IMR-90 (cell line): ENCODE results near the gene TMEM92. TPM values are rescaled to one million over a fixed set of nuclear protein-coding genes. Genes with fewer than 3 reads are reported as not detected.

ENCODE experiments used
- ATAC-seq: fragments of 200-7000 bp; cut with Tn5 transposase; 2 replicates; pipeline ENCODE4 v1.9.1; 2020; ENCODE audit warnings: low read depth, mild to moderate bottlenecking, moderate library complexity
- BruUV-seq: library from RNA; stranded (reverse); fragments of 400-500 nt; replicated peaks from 2 replicates; lab custom pipeline; 2021; lab: Mats Ljungman, UMichigan
- CTCF ChIA-PET: fragments of 300-600 bp; formaldehyde crosslinking; extraction: SDS; loops from one replicate; lab custom pipeline; 2021; ENCODE audit warnings: antibody characterized with exemption; lab: Yijun Ruan, JAX
- POLR2A ChIA-PET: fragments of 300-600 bp; sonication (Branson Sonifier 250); formaldehyde crosslinking; loops from one replicate; lab custom pipeline; 2022; ENCODE audit warnings: antibody characterized with exemption; ENCODE audit not compliant: unreplicated experiment; lab: Charles Lee
- DNase-seq: peaks from one replicate; pipeline ENCODE4 v3.0.0; 2013
- H2AFZ ChIP-seq: replicated peaks from 2 replicates; pipeline ENCODE3; 2013; ENCODE audit warnings: low read length, mild to moderate bottlenecking; ENCODE audit not compliant: poor library complexity
- H2AK5ac ChIP-seq: 2 replicates; pipeline ENCODE4 v1.6.1; 2013; ENCODE audit warnings: low read depth, low read length, inconsistent platforms
- H2AK9ac ChIP-seq: replicated peaks from 2 replicates; pipeline ENCODE3; 2013; ENCODE audit warnings: mild to moderate bottlenecking, low read depth, low read length, moderate library complexity; ENCODE audit not compliant: poor library complexity
- H2BK120ac ChIP-seq: 2 replicates; pipeline ENCODE4 v1.6.1; 2013; ENCODE audit warnings: low read depth, low read length, inconsistent platforms
- H2BK15ac ChIP-seq: 3 replicates; pipeline ENCODE4 v1.6.1; 2013; ENCODE audit warnings: low read depth, low read length, inconsistent platforms
- H2BK20ac ChIP-seq: 2 replicates; pipeline ENCODE4 v1.6.1; 2013; ENCODE audit warnings: low read depth, mild to moderate bottlenecking, inconsistent platforms, low read length, moderate library complexity
- H2BK5ac ChIP-seq: 2 replicates; pipeline ENCODE4 v1.6.1; 2013; ENCODE audit warnings: mild to moderate bottlenecking, low read depth, low read length, inconsistent platforms; ENCODE audit not compliant: poor library complexity, severe bottlenecking
- H3K14ac ChIP-seq: replicated peaks from 2 replicates; pipeline ENCODE4 v1.6.1; 2013; ENCODE audit warnings: low read depth, low read length, inconsistent platforms
- H3K18ac ChIP-seq: 2 replicates; pipeline ENCODE4 v1.6.1; 2013; ENCODE audit warnings: low read depth, low read length, control low read depth
- H3K23ac ChIP-seq: 2 replicates; pipeline ENCODE4 v1.6.1; 2013; ENCODE audit warnings: low read depth, low read length, inconsistent platforms
- H3K27ac ChIP-seq: 2 replicates; pipeline ENCODE4 v1.5.1; 2013; ENCODE audit warnings: mild to moderate bottlenecking, control low read depth, low read length; ENCODE audit not compliant: insufficient read depth
- H3K27me3 ChIP-seq: 2 replicates; pipeline ENCODE4 v1.6.1; 2013; ENCODE audit warnings: low read length; ENCODE audit not compliant: control insufficient read depth, insufficient read depth
- H3K36me3 ChIP-seq: 2 replicates; pipeline ENCODE4 v1.6.1; 2013; ENCODE audit warnings: low read length, mixed read lengths; ENCODE audit not compliant: control insufficient read depth, insufficient read depth
- H3K4ac ChIP-seq: 2 replicates; pipeline ENCODE4 v1.6.1; 2013; ENCODE audit warnings: low read depth, low read length, inconsistent platforms
- H3K4me1 ChIP-seq: 2 replicates; pipeline ENCODE4 v1.6.1; 2013; ENCODE audit warnings: low read length, mixed read lengths; ENCODE audit not compliant: control insufficient read depth, insufficient read depth
- H3K4me2 ChIP-seq: 2 replicates; pipeline ENCODE4 v1.6.1; 2013; ENCODE audit warnings: low read depth, mild to moderate bottlenecking, control low read depth, low read length, moderate library complexity
- H3K4me3 ChIP-seq: 2 replicates; pipeline ENCODE4 v1.5.1; 2013; ENCODE audit warnings: low read depth, mild to moderate bottlenecking, control low read depth, low read length, moderate library complexity; ENCODE audit not compliant: insufficient read depth
- H3K56ac ChIP-seq: 2 replicates; pipeline ENCODE4 v1.6.1; 2013; ENCODE audit warnings: low read length, inconsistent platforms; ENCODE audit not compliant: insufficient read depth; ENCODE audit errors: extremely low read depth
- H3K79me1 ChIP-seq, 2 experiments: 2 replicates each; pipeline ENCODE4 v1.6.1; 2013; ENCODE audit warnings: low read length in 2 of 2, inconsistent platforms in 1 of 2, low read depth in 1 of 2
- H3K9ac ChIP-seq: 2 replicates; pipeline ENCODE4 v1.6.1; 2013; ENCODE audit warnings: low read depth, low read length, control low read depth
- H3K9me1 ChIP-seq: 2 replicates; pipeline ENCODE4 v1.6.1; 2013; ENCODE audit warnings: low read length, inconsistent platforms; ENCODE audit not compliant: insufficient read depth
- H3K9me3 ChIP-seq: 2 replicates; pipeline ENCODE4 v1.6.1; 2013; ENCODE audit warnings: low read length; ENCODE audit not compliant: control insufficient read depth, insufficient read depth
- H4K20me1 ChIP-seq: 2 replicates; pipeline ENCODE4 v1.6.1; 2013; ENCODE audit warnings: low read length, inconsistent platforms; ENCODE audit not compliant: insufficient read depth
- H4K5ac ChIP-seq: 2 replicates; pipeline ENCODE4 v1.6.1; 2013; ENCODE audit warnings: mild to moderate bottlenecking, low read depth, low read length, control low read depth
- H4K8ac ChIP-seq, 2 experiments: 2 replicates each; pipeline ENCODE4 v1.6.1; 2013; ENCODE audit warnings: low read depth in 2 of 2, low read length in 2 of 2, control low read depth in 1 of 2, inconsistent platforms in 1 of 2
- H4K91ac ChIP-seq: 2 replicates; pipeline ENCODE4 v1.6.1; 2013; ENCODE audit warnings: low read depth, low read length, inconsistent platforms; ENCODE audit not compliant: insufficient read depth
- CEBPB ChIP-seq: IDR thresholded peaks from 2 replicates; pipeline ENCODE4 v1.6.1; 2012; ENCODE audit warnings: low read depth, low read length, improper control_type of control experiment
- CHD1 ChIP-seq: IDR thresholded peaks from 2 replicates; pipeline ENCODE4 v1.6.1; 2012; ENCODE audit warnings: low read depth, low read length, improper control_type of control experiment
- FOS ChIP-seq: fragments of 150-350 bp; IDR thresholded peaks from 2 replicates; pipeline ENCODE4 v1.6.1; 2016; ENCODE audit warnings: low read depth, low read length
- MXI1 ChIP-seq: IDR thresholded peaks from 2 replicates; pipeline ENCODE4 v1.6.1; 2012; ENCODE audit warnings: low read depth, mild to moderate bottlenecking, low read length, moderate library complexity, borderline replicate concordance
- POLR2A ChIP-seq: IDR thresholded peaks from 2 replicates; pipeline ENCODE4 v1.6.1; 2012; ENCODE audit warnings: mild to moderate bottlenecking, low read depth, low read length
- RAD21 ChIP-seq: IDR thresholded peaks from 2 replicates; pipeline ENCODE4 v1.6.1; 2012; ENCODE audit warnings: low read length, improper control_type of control experiment
- RCOR1 ChIP-seq: IDR thresholded peaks from 2 replicates; pipeline ENCODE4 v1.6.1; 2012; ENCODE audit warnings: mild to moderate bottlenecking, low read length, improper control_type of control experiment; ENCODE audit not compliant: insufficient replicate concordance
- RFX5 ChIP-seq: IDR thresholded peaks from 2 replicates; pipeline ENCODE4 v1.8.0; 2012; ENCODE audit warnings: low read depth, mild to moderate bottlenecking, low read length, moderate library complexity
- SMC3 ChIP-seq: fragments of 150-350 bp; IDR thresholded peaks from 2 replicates; pipeline ENCODE4 v1.6.1; 2016; ENCODE audit warnings: low read depth, mild to moderate bottlenecking, antibody characterized with exemption, low read length, moderate library complexity
- WGBS, 2 experiments: methylation state at CpG; one replicate each; pipeline versions ENCODE4 v1.1.5 to v1.1.7; 2013; ENCODE audit warnings: missing lambda C conversion rate in 2 of 2; ENCODE audit not compliant: insufficient read length in 1 of 2; ENCODE audit errors: extremely low coverage in 2 of 2; 5-methylcytosine and 5-hydroxymethylcytosine counted together
- dilution Hi-C: fragments of 300-500 bp; cut with HindIII; formaldehyde crosslinking; loops from one replicate; pipeline ENCODE4 v1.14.3; 2018; ENCODE audit warnings: low sequenced_read_pairs; ENCODE audit not compliant: unreplicated experiment
- in situ Hi-C: fragments of 300-500 bp; cut with MboI; formaldehyde crosslinking; loops from 3 replicates; pipeline ENCODE4 v1.14.3; 2019; ENCODE audit warnings: low sequenced_read_pairs, inconsistent platforms, mixed read lengths
- intact Hi-C: fragments of 100-400 bp; cut with micrococcal nuclease; formaldehyde crosslinking; loops from 2 replicates; pipeline ENCODE4 v1.10.0; 2022
- polyA plus RNA-seq, 3 experiments: library from polyadenylated mRNA; depleted of rRNA; stranded (reverse); fragments of >200 nt; gene quantifications; 2 replicates each; pipeline ENCODE4 v1.2.3, GENCODE V29; 2012; ENCODE audit warnings: low replicate concordance in 1 of 3
- total RNA-seq: library from RNA; depleted of rRNA; stranded (reverse); fragments of >200 nt; gene quantifications from 2 replicates; pipeline ENCODE4 v1.2.3, GENCODE V29; 2012
- TF ChIP-seq, protein P1 (sequence below): conservative IDR thresholded peaks from 2 replicates; pipeline ENCODE4 v1.5.1; 2012; ENCODE audit warnings: mild to moderate bottlenecking, low read depth, low read length, improper control_type of control experiment
- TF ChIP-seq, protein P2 (sequence below): fragments of 150-350 bp; IDR thresholded peaks from 2 replicates; pipeline ENCODE4 v1.6.1; 2016; ENCODE audit warnings: low read depth, mild to moderate bottlenecking, low read length, moderate library complexity, borderline replicate concordance
- TF ChIP-seq, protein P3 (sequence below): fragments of 150-350 bp; IDR thresholded peaks from 2 replicates; pipeline ENCODE4 v1.6.1; 2017; ENCODE audit warnings: mild to moderate bottlenecking, antibody characterized with exemption, low read length, low read depth

Gene TMEM92
- total and polyA plus RNA-seq, 2 of the 4 experiments (the other 2 are of a cell fraction): 0.18 to 1.7 TPM

DNA sequence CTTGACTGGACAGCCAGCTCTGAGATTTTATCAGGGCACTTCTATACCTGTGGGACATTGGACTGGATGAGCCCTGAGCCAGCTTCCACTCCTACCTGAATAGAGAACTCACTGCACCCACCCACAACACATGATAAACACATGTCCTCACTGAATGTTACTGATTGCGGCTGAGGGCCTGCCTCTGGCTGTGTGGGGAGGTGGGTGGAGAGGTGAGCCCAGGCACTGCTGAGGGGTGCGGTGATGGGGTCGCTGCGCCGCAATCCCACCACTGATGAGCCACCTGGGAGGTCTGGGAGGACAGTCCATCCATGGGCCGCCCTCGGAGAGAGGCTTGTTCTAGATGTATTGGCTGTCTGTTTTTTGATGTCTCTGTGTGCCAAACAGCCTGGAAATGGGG, 5.4 kb downstream of the TMEM92 start:
- in situ Hi-C loops (loop anchor here (10.0 kb wide), 1 partner anchor 105 kb away; no protein-coding TSS in a partner anchor), intact Hi-C loops (no loop called here), dilution Hi-C loops (no loop called here)
- H3K4me3 ChIP-seq: no peak overlapping the region
- peaks cover 29% of the 10 kb centered on the region for H3K36me3 ChIP-seq
- 97% methylated on average over 4 of the region's 7 CpGs; no CpG with 5 or more reads in 1 of the 2 experiments for WGBS, 2 experiments
- ATAC-seq (no peak; the same call in 1 of the 2 replicates), DNase-seq (no peak)
- no peak overlapping the region for H3K23ac ChIP-seq
- H3K56ac ChIP-seq: no peak overlapping the region
- H4K8ac ChIP-seq: peak overlapping the region; percentile 12 to 77
- no peak overlapping the region for H3K27ac ChIP-seq
- CTCF ChIA-PET: no interaction called here
- no peak overlapping the region for H2AFZ ChIP-seq
- H2AK9ac ChIP-seq: peak overlapping the region; percentile 58
- H3K27me3 ChIP-seq: no peaks in the 10 kb centered on the region
- H2BK5ac ChIP-seq: no peak overlapping the region
- 0 out of 2 replicates have a peak overlapping the region, but pooled peaks have one; percentile 20 for H2BK20ac ChIP-seq
- H3K14ac ChIP-seq: 0 out of 2 replicates have a peak overlapping the region, but pooled peaks have one; percentile 3
- peaks cover 11 to 20% of the 10 kb centered on the region in 2 experiments for H3K79me1 ChIP-seq
- H3K18ac ChIP-seq: no peak overlapping the region
- TF ChIP-seq CEBPB (no peak), MXI1 (no peak), RFX5 (no peak), CHD1 (no peak), POLR2A (no peak), SMC3 (no peak), RCOR1 (no peak), FOS (no peak), RAD21 (no peak)
- TF ChIP-seq, protein P1, sequence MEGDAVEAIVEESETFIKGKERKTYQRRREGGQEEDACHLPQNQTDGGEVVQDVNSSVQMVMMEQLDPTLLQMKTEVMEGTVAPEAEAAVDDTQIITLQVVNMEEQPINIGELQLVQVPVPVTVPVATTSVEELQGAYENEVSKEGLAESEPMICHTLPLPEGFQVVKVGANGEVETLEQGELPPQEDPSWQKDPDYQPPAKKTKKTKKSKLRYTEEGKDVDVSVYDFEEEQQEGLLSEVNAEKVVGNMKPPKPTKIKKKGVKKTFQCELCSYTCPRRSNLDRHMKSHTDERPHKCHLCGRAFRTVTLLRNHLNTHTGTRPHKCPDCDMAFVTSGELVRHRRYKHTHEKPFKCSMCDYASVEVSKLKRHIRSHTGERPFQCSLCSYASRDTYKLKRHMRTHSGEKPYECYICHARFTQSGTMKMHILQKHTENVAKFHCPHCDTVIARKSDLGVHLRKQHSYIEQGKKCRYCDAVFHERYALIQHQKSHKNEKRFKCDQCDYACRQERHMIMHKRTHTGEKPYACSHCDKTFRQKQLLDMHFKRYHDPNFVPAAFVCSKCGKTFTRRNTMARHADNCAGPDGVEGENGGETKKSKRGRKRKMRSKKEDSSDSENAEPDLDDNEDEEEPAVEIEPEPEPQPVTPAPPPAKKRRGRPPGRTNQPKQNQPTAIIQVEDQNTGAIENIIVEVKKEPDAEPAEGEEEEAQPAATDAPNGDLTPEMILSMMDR: no peak
- TF ChIP-seq, protein P2, sequence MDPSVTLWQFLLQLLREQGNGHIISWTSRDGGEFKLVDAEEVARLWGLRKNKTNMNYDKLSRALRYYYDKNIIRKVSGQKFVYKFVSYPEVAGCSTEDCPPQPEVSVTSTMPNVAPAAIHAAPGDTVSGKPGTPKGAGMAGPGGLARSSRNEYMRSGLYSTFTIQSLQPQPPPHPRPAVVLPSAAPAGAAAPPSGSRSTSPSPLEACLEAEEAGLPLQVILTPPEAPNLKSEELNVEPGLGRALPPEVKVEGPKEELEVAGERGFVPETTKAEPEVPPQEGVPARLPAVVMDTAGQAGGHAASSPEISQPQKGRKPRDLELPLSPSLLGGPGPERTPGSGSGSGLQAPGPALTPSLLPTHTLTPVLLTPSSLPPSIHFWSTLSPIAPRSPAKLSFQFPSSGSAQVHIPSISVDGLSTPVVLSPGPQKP: no peak
- TF ChIP-seq, protein P3, sequence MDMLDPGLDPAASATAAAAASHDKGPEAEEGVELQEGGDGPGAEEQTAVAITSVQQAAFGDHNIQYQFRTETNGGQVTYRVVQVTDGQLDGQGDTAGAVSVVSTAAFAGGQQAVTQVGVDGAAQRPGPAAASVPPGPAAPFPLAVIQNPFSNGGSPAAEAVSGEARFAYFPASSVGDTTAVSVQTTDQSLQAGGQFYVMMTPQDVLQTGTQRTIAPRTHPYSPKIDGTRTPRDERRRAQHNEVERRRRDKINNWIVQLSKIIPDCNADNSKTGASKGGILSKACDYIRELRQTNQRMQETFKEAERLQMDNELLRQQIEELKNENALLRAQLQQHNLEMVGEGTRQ: no peak
- no peaks in the 10 kb centered on the region for H4K20me1 ChIP-seq
- H2AK5ac ChIP-seq: peak overlapping the region; percentile 67
- POLR2A ChIA-PET: no interaction called here
- peaks cover 17% of the 10 kb centered on the region for H3K4me1 ChIP-seq
- H4K5ac ChIP-seq: no peak overlapping the region
- H2BK15ac ChIP-seq: peak overlapping the region; percentile 79; the same call in 2 of the 3 replicates
- no peaks in the 10 kb centered on the region for H3K9me3 ChIP-seq
- H3K9ac ChIP-seq: no peak overlapping the region
- H3K9me1 ChIP-seq: peaks cover 28% of the 10 kb centered on the region
- peak overlapping the region; percentile 75 for H4K91ac ChIP-seq
- peak overlapping the region; percentile 51 for H3K4ac ChIP-seq
- H2BK120ac ChIP-seq: peak overlapping the region; percentile 65
- no TSS peak for BruUV-seq
- H3K4me2 ChIP-seq: no peak overlapping the region
